Measurements from ENCODE around the gene RETSAT. TPM values are rescaled to one million over a fixed set of nuclear protein-coding genes. Genes with fewer than 3 reads are reported as not detected.
A peak's percentile ranks its signal among the peaks of the same experiment; 100 is the strongest.

The RETSAT gene
- 33.6 TPM for polyA plus RNA-seq (2013, experiment 1 of 2)
- 34.3 TPM for polyA plus RNA-seq (2013, experiment 2 of 2)

GRCh38 chr2:85354286-85355072, at the start of gene RETSAT, which contains the start of gene ELMOD3:
Gene RETSAT, minus strand, starts transcription at chr2:85354528. Its CDS starts 21 bp downstream, at chr2:85354507.
Gene ELMOD3, plus strand, starts transcription at chr2:85354769. Its CDS starts 2,430 bp downstream, at chr2:85357199.
- Histone ChIP-seq H3K9me3 (ENCODE audit: control insufficient read depth, low read length) (no peaks in the 10 kb centered on the region), H3K4me3 (ENCODE audit: insufficient read depth in 1 of 2, low read depth in 1 of 2, low read length in 2 of 2) (peak within 1 kb of the TSS; percentile 87 to 98), H4K91ac (ENCODE audit: low read length) (peak within 1 kb of the TSS; percentile 19), H3K18ac (ENCODE audit: low read depth in 1 of 2, low read length in 2 of 2) (peak within 1 kb of the TSS; percentile 67 to 86), H3K23ac (ENCODE audit: low read length in 2 of 2) (no peak within 1 kb of the TSS), H3K36me3 (ENCODE audit: control insufficient read depth in 1 of 2, insufficient read depth in 2 of 2, low read depth in 1 of 2, low read length in 2 of 2) (peaks cover 19 to 53% of the 10 kb centered on the region in 2 experiments), H3K9ac (ENCODE audit: low read length) (peak within 1 kb of the TSS; percentile 98), H2BK12ac (ENCODE audit: low read length in 2 of 2) (no peak within 1 kb of the TSS), H3K4ac (ENCODE audit: low read depth in 1 of 2, low read length in 2 of 2) (peak within 1 kb of the TSS in 1 of 2 experiments; percentile 71), H3K4me2 (ENCODE audit: low read length, poor library complexity, severe bottlenecking) (peak within 1 kb of the TSS; percentile 82), H2BK15ac (ENCODE audit: low read depth, poor library complexity, severe bottlenecking) (no peak within 1 kb of the TSS), H2AFZ (ENCODE audit: low read depth, low read length) (peak within 1 kb of the TSS; percentile 87), H2AK5ac (ENCODE audit: low read length, severe bottlenecking) (no peak within 1 kb of the TSS), H4K8ac (ENCODE audit: low read length) (peak within 1 kb of the TSS; percentile 66), H3K14ac (ENCODE audit: low read length in 2 of 2) (peak within 1 kb of the TSS in 1 of 2 experiments; percentile 79), H3K79me1 (replicated peaks; ENCODE audit: low read length, poor library complexity, severe bottlenecking) (peaks cover 33% of the 10 kb centered on the region), H3K27me3 (ENCODE audit: control insufficient read depth in 1 of 2, insufficient read depth in 1 of 2, low read length in 2 of 2) (no peaks in the 10 kb centered on the region), H2BK120ac (ENCODE audit: low read depth, low read length) (no peak within 1 kb of the TSS), H3K27ac (ENCODE audit: low read length, poor library complexity, severe bottlenecking) (peak within 1 kb of the TSS; percentile 50), H2BK5ac (ENCODE audit: low read depth, low read length, poor library complexity, severe bottlenecking) (no peak within 1 kb of the TSS), H3K4me1 (ENCODE audit: control insufficient read depth, insufficient read depth, low read depth, low read length) (peaks cover 11% of the 10 kb centered on the region)
- WGBS: 2% methylated on average over 42 of the region's 42 CpGs
- DNase-seq: peak; percentile 100

- no peak overlapping the region for H3K4me3 ChIP-seq (ENCODE audit: insufficient read depth in 1 of 2, low read depth in 1 of 2, low read length in 2 of 2)
- H3K4me1 ChIP-seq (ENCODE audit: control insufficient read depth, insufficient read depth, low read depth, low read length): peaks cover 9% of the 10 kb centered on the region
- H3K9ac ChIP-seq (ENCODE audit: low read length): no peak overlapping the region
- no peak overlapping the region for H3K18ac ChIP-seq (ENCODE audit: low read depth in 1 of 2, low read length in 2 of 2)
- no peak overlapping the region for H2BK120ac ChIP-seq (ENCODE audit: low read depth, low read length)
- H3K14ac ChIP-seq (ENCODE audit: low read length in 2 of 2): no peak overlapping the region
- no peak overlapping the region for H2AK5ac ChIP-seq (ENCODE audit: low read length, severe bottlenecking)
- no peak overlapping the region for H4K91ac ChIP-seq (ENCODE audit: low read length)
- H3K4ac ChIP-seq (ENCODE audit: low read depth in 1 of 2, low read length in 2 of 2): no peak overlapping the region
- no peak for DNase-seq
- no peak overlapping the region for H3K23ac ChIP-seq (ENCODE audit: low read length in 2 of 2)
- no peak overlapping the region for H2AFZ ChIP-seq (ENCODE audit: low read depth, low read length)
- H3K9me3 ChIP-seq (ENCODE audit: control insufficient read depth, low read length): peaks cover 12% of the 10 kb centered on the region
- no peak overlapping the region for H2BK5ac ChIP-seq (ENCODE audit: low read depth, low read length, poor library complexity, severe bottlenecking)
- no peak overlapping the region for H2BK15ac ChIP-seq (ENCODE audit: low read depth, poor library complexity, severe bottlenecking)
- 96% methylated on average over 8 of the region's 8 CpGs for WGBS
- no peaks in the 10 kb centered on the region for H3K27me3 ChIP-seq (ENCODE audit: control insufficient read depth in 1 of 2, insufficient read depth in 1 of 2, low read length in 2 of 2)
- peaks cover 44 to 51% of the 10 kb centered on the region in 2 experiments for H3K36me3 ChIP-seq (ENCODE audit: control insufficient read depth in 1 of 2, insufficient read depth in 2 of 2, low read depth in 1 of 2, low read length in 2 of 2)
- H2BK12ac ChIP-seq (ENCODE audit: low read length in 2 of 2): no peak overlapping the region
- H3K27ac ChIP-seq (ENCODE audit: low read length, poor library complexity, severe bottlenecking): no peak overlapping the region
- no peak overlapping the region for H3K4me2 ChIP-seq (ENCODE audit: low read length, poor library complexity, severe bottlenecking)
- no peak overlapping the region for H4K8ac ChIP-seq (ENCODE audit: low read length)
- H3K79me1 ChIP-seq (replicated peaks; ENCODE audit: low read length, poor library complexity, severe bottlenecking): peaks cover 20% of the 10 kb centered on the region
These were observed 47.5 kb upstream of the RETSAT start for GRCh38 chr2:85401844-85402243.

DNA sequence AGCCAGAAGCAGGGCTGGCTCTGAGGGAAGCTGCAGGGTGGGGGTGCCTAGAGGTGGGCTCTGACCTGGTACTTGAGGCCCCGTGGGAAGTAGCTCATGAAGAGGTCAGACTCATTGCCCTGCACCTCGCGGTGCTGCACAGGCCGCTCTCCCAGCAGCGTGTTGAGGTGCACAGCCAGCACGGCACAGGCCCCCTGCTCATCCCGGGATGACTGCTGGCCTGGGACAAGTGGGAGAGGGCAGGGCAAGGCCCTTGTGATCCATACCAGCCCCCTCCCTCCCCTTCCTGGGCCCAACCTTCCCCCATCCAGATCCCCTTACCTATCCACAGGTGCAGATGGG, 47.1 kb upstream of the RETSAT start:
- peaks cover 9% of the 10 kb centered on the region for H3K4me1 ChIP-seq (ENCODE audit: control insufficient read depth, insufficient read depth, low read depth, low read length)
- peaks cover 20% of the 10 kb centered on the region for H3K79me1 ChIP-seq (replicated peaks; ENCODE audit: low read length, poor library complexity, severe bottlenecking)
- peaks cover 47 to 55% of the 10 kb centered on the region in 2 experiments for H3K36me3 ChIP-seq (ENCODE audit: control insufficient read depth in 1 of 2, insufficient read depth in 2 of 2, low read depth in 1 of 2, low read length in 2 of 2)
- H3K4me3 ChIP-seq (ENCODE audit: insufficient read depth in 1 of 2, low read depth in 1 of 2, low read length in 2 of 2): no peak overlapping the region
- no peak overlapping the region for H2AK5ac ChIP-seq (ENCODE audit: low read length, severe bottlenecking)
- H2BK12ac ChIP-seq (ENCODE audit: low read length in 2 of 2): no peak overlapping the region
- no peak for DNase-seq
- no peak overlapping the region for H2BK15ac ChIP-seq (ENCODE audit: low read depth, poor library complexity, severe bottlenecking)
- no peak overlapping the region for H3K18ac ChIP-seq (ENCODE audit: low read depth in 1 of 2, low read length in 2 of 2)
- H2BK5ac ChIP-seq (ENCODE audit: low read depth, low read length, poor library complexity, severe bottlenecking): no peak overlapping the region
- H3K27me3 ChIP-seq (ENCODE audit: control insufficient read depth in 1 of 2, insufficient read depth in 1 of 2, low read length in 2 of 2): no peaks in the 10 kb centered on the region
- H3K14ac ChIP-seq (ENCODE audit: low read length in 2 of 2): no peak overlapping the region
- H2BK120ac ChIP-seq (ENCODE audit: low read depth, low read length): no peak overlapping the region
- H4K91ac ChIP-seq (ENCODE audit: low read length): no peak overlapping the region
- peaks cover 12% of the 10 kb centered on the region for H3K9me3 ChIP-seq (ENCODE audit: control insufficient read depth, low read length)
- no peak overlapping the region for H3K27ac ChIP-seq (ENCODE audit: low read length, poor library complexity, severe bottlenecking)
- H3K4me2 ChIP-seq (ENCODE audit: low read length, poor library complexity, severe bottlenecking): no peak overlapping the region
- H4K8ac ChIP-seq (ENCODE audit: low read length): no peak overlapping the region
- no peak overlapping the region for H2AFZ ChIP-seq (ENCODE audit: low read depth, low read length)
- no peak overlapping the region for H3K9ac ChIP-seq (ENCODE audit: low read length)
- H3K23ac ChIP-seq (ENCODE audit: low read length in 2 of 2): no peak overlapping the region
- WGBS: 96% methylated on average over 7 of the region's 7 CpGs
- no peak overlapping the region for H3K4ac ChIP-seq (ENCODE audit: low read depth in 1 of 2, low read length in 2 of 2)

DNA sequence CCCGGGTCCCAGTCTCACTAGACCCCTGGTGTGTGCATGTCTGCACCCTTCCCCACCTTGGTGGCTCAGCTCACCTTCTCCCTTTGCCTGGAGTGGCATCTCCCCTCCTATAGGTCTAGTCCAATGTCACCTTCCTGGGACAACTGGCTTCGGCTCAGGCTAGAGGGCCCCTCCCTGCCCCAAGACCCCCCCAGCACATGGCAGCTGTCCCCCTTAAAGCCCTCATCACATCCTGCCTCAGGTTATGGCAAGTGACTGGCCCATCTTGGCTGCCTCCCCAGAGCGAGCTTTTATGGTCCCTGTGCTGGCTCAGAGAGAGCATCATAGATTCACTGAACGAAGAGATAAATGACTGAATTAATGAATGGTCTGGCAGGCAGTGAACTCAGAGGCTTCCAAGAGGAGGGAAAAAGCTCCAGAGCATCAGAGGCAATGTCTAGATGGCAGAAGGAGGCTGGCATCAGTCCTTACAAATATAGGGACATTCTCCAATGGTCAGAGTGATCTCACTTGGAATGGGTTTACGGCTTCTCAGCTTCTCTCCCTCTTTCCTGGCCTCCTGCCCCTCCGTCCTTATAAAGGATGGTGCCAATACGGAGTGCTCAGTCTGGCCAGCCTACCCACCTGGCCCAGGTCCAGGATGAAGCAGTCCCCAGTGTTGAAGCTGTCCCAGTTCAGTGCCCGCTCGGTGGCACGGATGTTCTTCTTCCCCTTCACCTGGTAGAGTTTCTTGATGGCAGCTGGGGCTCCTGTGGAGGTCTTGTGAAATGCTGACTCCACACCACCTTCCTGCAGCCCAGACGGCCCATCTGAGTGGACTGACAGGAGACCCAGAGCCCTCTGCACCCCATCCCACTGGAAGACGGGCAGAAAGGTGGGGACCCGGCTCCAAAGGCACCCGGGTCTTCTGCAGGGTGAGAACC, 46.5 kb upstream of the RETSAT start:
- H2BK12ac ChIP-seq (ENCODE audit: low read length in 2 of 2): no peak overlapping the region
- peaks cover 9% of the 10 kb centered on the region for H3K4me1 ChIP-seq (ENCODE audit: control insufficient read depth, insufficient read depth, low read depth, low read length)
- no peak overlapping the region for H3K4ac ChIP-seq (ENCODE audit: low read depth in 1 of 2, low read length in 2 of 2)
- no peak overlapping the region for H3K23ac ChIP-seq (ENCODE audit: low read length in 2 of 2)
- peaks cover 12% of the 10 kb centered on the region for H3K9me3 ChIP-seq (ENCODE audit: control insufficient read depth, low read length)
- no peaks in the 10 kb centered on the region for H3K27me3 ChIP-seq (ENCODE audit: control insufficient read depth in 1 of 2, insufficient read depth in 1 of 2, low read length in 2 of 2)
- H2BK5ac ChIP-seq (ENCODE audit: low read depth, low read length, poor library complexity, severe bottlenecking): no peak overlapping the region
- H3K18ac ChIP-seq (ENCODE audit: low read depth in 1 of 2, low read length in 2 of 2): no peak overlapping the region
- H3K4me2 ChIP-seq (ENCODE audit: low read length, poor library complexity, severe bottlenecking): no peak overlapping the region
- H4K91ac ChIP-seq (ENCODE audit: low read length): no peak overlapping the region
- no peak overlapping the region for H3K14ac ChIP-seq (ENCODE audit: low read length in 2 of 2)
- H2BK15ac ChIP-seq (ENCODE audit: low read depth, poor library complexity, severe bottlenecking): no peak overlapping the region
- 95% methylated on average over 14 of the region's 14 CpGs for WGBS
- no peak overlapping the region for H2BK120ac ChIP-seq (ENCODE audit: low read depth, low read length)
- H3K9ac ChIP-seq (ENCODE audit: low read length): no peak overlapping the region
- no peak overlapping the region for H2AFZ ChIP-seq (ENCODE audit: low read depth, low read length)
- no peak overlapping the region for H3K27ac ChIP-seq (ENCODE audit: low read length, poor library complexity, severe bottlenecking)
- peaks cover 50 to 62% of the 10 kb centered on the region in 2 experiments for H3K36me3 ChIP-seq (ENCODE audit: control insufficient read depth in 1 of 2, insufficient read depth in 2 of 2, low read depth in 1 of 2, low read length in 2 of 2)
- no peak for DNase-seq
- H4K8ac ChIP-seq (ENCODE audit: low read length): no peak overlapping the region
- no peak overlapping the region for H2AK5ac ChIP-seq (ENCODE audit: low read length, severe bottlenecking)
- no peak overlapping the region for H3K4me3 ChIP-seq (ENCODE audit: insufficient read depth in 1 of 2, low read depth in 1 of 2, low read length in 2 of 2)
- peaks cover 20% of the 10 kb centered on the region for H3K79me1 ChIP-seq (replicated peaks; ENCODE audit: low read length, poor library complexity, severe bottlenecking)

Measured in mesenchymal stem cell (in vitro differentiated cells and primary cell).